K562 (cell line): ENCODE measurements around the gene HDAC9. TPM values are rescaled to one million over a fixed set of nuclear protein-coding genes. Genes with fewer than 3 reads are reported as not detected.

ENCODE experiments used
- ATAC-seq: fragments of 200-7000 bp; cut with Tn5 transposase; 3 replicates; pipeline ENCODE4 v1.9.1; 2020; ENCODE audit warnings: moderate library complexity
- BruUV-seq: library from RNA; stranded (reverse); fragments of 400-500 nt; replicated peaks from 2 replicates; lab custom pipeline; 2021; lab: Mats Ljungman, UMichigan
- CTCF ChIA-PET: fragments of 300-600 bp; formaldehyde crosslinking; extraction: SDS; loops from one replicate; lab custom pipeline; 2021; ENCODE audit warnings: low intra/inter-chr PET ratio; lab: Yijun Ruan, JAX
- POLR2A ChIA-PET: fragments of 300-600, 350-650 bp; sonication (Branson Sonifier 250); formaldehyde crosslinking; extraction: SDS; loops from one replicate; lab custom pipeline; 2021; ENCODE audit warnings: antibody characterized with exemption, inconsistent platforms; lab: Yijun Ruan, JAX
- DNase-seq, 4 experiments: peaks; one replicate each; pipeline versions ENCODE4 v3.0.0 to v3.0.0-alpha.2; 2011 to 2018; ENCODE audit warnings: low spot score in 3 of 4, mixed read lengths in 3 of 4; ENCODE audit errors: extremely low read depth in 1 of 4
- FAIRE-seq: peaks from 2 replicates; lab custom pipeline; 2011; peaks lifted over from hg19 to GRCh38; lab: Jason Lieb, UNC
- H2AFZ ChIP-seq: 2 replicates; pipeline ENCODE4 v1.6.0; 2011; ENCODE audit warnings: low read depth, low read length, control low read depth, inconsistent platforms
- H3K27ac ChIP-seq: fragments of 200-600 bp; 3 replicates; pipeline ENCODE4 v1.8.0; 2011; ENCODE audit warnings: low read depth, mild to moderate bottlenecking, control low read depth, inconsistent platforms, low read length, moderate library complexity, mixed read lengths; ENCODE audit errors: extremely low read depth
- H3K27me3 ChIP-seq, 2 experiments: fragments of 300-600 bp in 1 of 2; 2 replicates in 1 of 2; 3 replicates in 1 of 2; pipeline versions ENCODE4 v1.6.0 to v1.8.0; 2011; ENCODE audit warnings: inconsistent platforms in 2 of 2, low read length in 2 of 2, mild to moderate bottlenecking in 1 of 2, mixed read lengths in 1 of 2, moderate library complexity in 1 of 2; ENCODE audit not compliant: control insufficient read depth in 2 of 2, insufficient read depth in 2 of 2
- H3K36me3 ChIP-seq: fragments of 300-600 bp; 3 replicates; pipeline ENCODE4 v1.8.0; 2011; ENCODE audit warnings: mild to moderate bottlenecking, low read length, inconsistent platforms; ENCODE audit not compliant: control insufficient read depth, insufficient read depth
- H3K4me1 ChIP-seq, 2 experiments: fragments of 200-600 bp in 1 of 2; replicated peaks in 1 of 2; 2 replicates in 1 of 2; 3 replicates in 1 of 2; pipeline versions ENCODE4 v1.5.1 to v1.8.0; 2011; ENCODE audit warnings: inconsistent platforms in 2 of 2, low read length in 2 of 2, mild to moderate bottlenecking in 1 of 2, mixed read lengths in 1 of 2, moderate library complexity in 1 of 2; ENCODE audit not compliant: control insufficient read depth in 2 of 2, insufficient read depth in 2 of 2
- H3K4me2 ChIP-seq: 2 replicates; pipeline ENCODE4 v1.6.1; 2011; ENCODE audit warnings: low read length, control low read depth, inconsistent platforms, mixed read lengths; ENCODE audit not compliant: insufficient read depth
- H3K4me3 ChIP-seq: fragments of 200-600 bp; sonication (generic), shearing (Covaris generic); 2 replicates; pipeline ENCODE4 v1.5.1; 2016; ENCODE audit warnings: control low read depth, inconsistent platforms
- H3K79me2 ChIP-seq: fragments of 200-600 bp; 3 replicates; pipeline ENCODE4 v1.8.0; 2011; ENCODE audit warnings: low read length, inconsistent platforms; ENCODE audit not compliant: control insufficient read depth, insufficient read depth
- H3K9ac ChIP-seq, 2 experiments: 2 replicates each; pipeline versions ENCODE4 v1.6.0 to v1.6.1; 2011; ENCODE audit warnings: low read depth in 2 of 2, low read length in 2 of 2, control low read depth in 1 of 2, inconsistent platforms in 1 of 2, mild to moderate bottlenecking in 1 of 2, mixed read lengths in 1 of 2; ENCODE audit not compliant: insufficient read depth in 1 of 2
- H3K9me1 ChIP-seq: one replicate; pipeline ENCODE4 v1.6.0; 2011; ENCODE audit warnings: inconsistent platforms, mild to moderate bottlenecking, low read length, moderate library complexity; ENCODE audit not compliant: control insufficient read depth, insufficient read depth
- H3K9me3 ChIP-seq: replicated peaks from 2 replicates; pipeline ENCODE4 v1.5.1; 2011; ENCODE audit warnings: low read depth, low read length, inconsistent platforms; ENCODE audit not compliant: control insufficient read depth, insufficient read depth
- H4K20me1 ChIP-seq: replicated peaks from 2 replicates; pipeline ENCODE4 v1.6.1; 2011; ENCODE audit warnings: low read length, inconsistent platforms, mixed read lengths; ENCODE audit not compliant: control insufficient read depth, insufficient read depth
- C11orf30 ChIP-seq: fragments of 450-650 bp; IDR thresholded peaks from 2 replicates; pipeline ENCODE4 v1.6.1; 2016; ENCODE audit warnings: low read depth, mild to moderate bottlenecking
- DPF2 ChIP-seq: fragments of 450-650 bp; IDR thresholded peaks from 2 replicates; pipeline ENCODE4 v1.6.1; 2016
- HDAC3 ChIP-seq: fragments of 450-650 bp; IDR thresholded peaks from 2 replicates; pipeline ENCODE4 v1.6.1; 2018; ENCODE audit warnings: borderline replicate concordance, mild to moderate bottlenecking, moderate library complexity; ENCODE audit not compliant: partially characterized antibody
- HDAC6 ChIP-seq: IDR thresholded peaks from 2 replicates; pipeline ENCODE4 v1.6.1; 2012; ENCODE audit warnings: low read depth, mild to moderate bottlenecking, control low read depth, inconsistent platforms, low read length, moderate library complexity
- HDAC8 ChIP-seq: fragments of 450-650 bp; IDR thresholded peaks from 2 replicates; pipeline ENCODE4 v1.6.1; 2016; ENCODE audit warnings: mild to moderate bottlenecking, missing genetic modification characterization, moderate library complexity, missing compliant biosample characterization
- HMGXB4 ChIP-seq: sonication (generic); formaldehyde crosslinking; IDR thresholded peaks from 2 replicates; pipeline ENCODE4 v1.8.1; 2023; ENCODE audit warnings: mild to moderate bottlenecking, missing genetic modification reagents
- IFI16 ChIP-seq: fragments of 250-450 bp; sonication (Bioruptor Pico); IDR thresholded peaks from 2 replicates; pipeline ENCODE4 v2.1.2; 2022; ENCODE audit warnings: mild to moderate bottlenecking, inconsistent platforms
- KAT8 ChIP-seq: fragments of 450-650 bp; IDR thresholded peaks from 2 replicates; pipeline ENCODE4 v1.6.1; 2016; ENCODE audit warnings: low read depth, mild to moderate bottlenecking
- KLF16 ChIP-seq: IDR thresholded peaks from 2 replicates; pipeline ENCODE4 v1.6.1; 2016; ENCODE audit warnings: antibody characterized with exemption
- MLX ChIP-seq, 2 experiments: fragments of 450-650 bp in 1 of 2; sonication (generic) in 1 of 2; formaldehyde crosslinking; conservative IDR thresholded peaks; 2 replicates each; pipeline versions ENCODE4 v1.4.0 to v1.8.1; 2020 to 2022; ENCODE audit warnings: mild to moderate bottlenecking in 1 of 2, missing genetic modification reagents in 1 of 2
- NR3C1 ChIP-seq: sonication (generic); formaldehyde crosslinking; IDR thresholded peaks from 2 replicates; pipeline ENCODE4 v1.8.1; 2022; ENCODE audit warnings: missing genetic modification reagents
- SLC30A9 ChIP-seq: fragments of 250-450 bp; sonication (Bioruptor Pico); IDR thresholded peaks from 2 replicates; pipeline ENCODE4 v1.8.0; 2022; ENCODE audit warnings: mild to moderate bottlenecking, moderate library complexity
- SMAD3 ChIP-seq: fragments of 450-650 bp; formaldehyde crosslinking; conservative IDR thresholded peaks from 2 replicates; pipeline ENCODE4 v1.4.0; 2020; ENCODE audit warnings: mild to moderate bottlenecking
- SPI1 ChIP-seq: IDR thresholded peaks from 2 replicates; pipeline ENCODE4 v1.6.1; 2011; ENCODE audit warnings: low read depth, low read length, control low read depth, borderline replicate concordance
- U2AF1 ChIP-seq: fragments of 200-400 bp; formaldehyde crosslinking; optimal IDR thresholded peaks from 2 replicates; pipeline ENCODE3; 2017; ENCODE audit warnings: mild to moderate bottlenecking, low read depth, low read length, moderate library complexity
- WGBS: fragments of 100-300 bp; shearing (Covaris generic); methylation state at CpG from one replicate; pipeline ENCODE4 v1.1.6; 2016; ENCODE audit warnings: low coverage, mixed read lengths; ENCODE audit not compliant: insufficient coverage; ENCODE audit errors: missing lambda C conversion rate; 5-methylcytosine and 5-hydroxymethylcytosine counted together
- in situ Hi-C: fragments of 300-500 bp; cut with MboI; formaldehyde crosslinking; loops from 4 replicates; pipeline ENCODE4 v1.15.0; 2018; ENCODE audit warnings: inconsistent platforms, mixed read lengths
- intact Hi-C: fragments of 100-400 bp; cut with micrococcal nuclease; formaldehyde crosslinking; loops from 2 replicates; pipeline ENCODE4 v1.14.2; 2022
- polyA plus RNA-seq, 8 experiments: library from polyadenylated mRNA; depleted of rRNA in 4 of 8; stranded (reverse) in 5 of 8; unstranded in 3 of 8; fragments of >200 nt; fragmentation: Nextera tagmentation in 2 of 8; fragmentation: Illumina TruSeq in 1 of 8; extraction: Ambion mirVana in 2 of 8; extraction: Trizol in 1 of 8; gene quantifications; 2 replicates each; pipeline versions ENCODE4 v1.2.1 to v1.2.3, GENCODE V29; 2011 to 2014; ENCODE audit warnings: inconsistent platforms in 1 of 8, missing spikeins in 1 of 8
- total RNA-seq, 7 experiments: library from RNA; depleted of rRNA in 6 of 7; stranded (reverse); fragments of >200 nt in 6 of 7; fragmentation: Illumina TruSeq in 2 of 7; extraction: Trizol in 2 of 7; gene quantifications; 2 replicates each; pipeline versions ENCODE4 v1.2.1 to v1.2.3, GENCODE V29; 2011 to 2021; ENCODE audit warnings: low replicate concordance in 1 of 7
- TF ChIP-seq, protein P1 (sequence below): fragments of 450-650 bp; formaldehyde crosslinking; IDR thresholded peaks from 2 replicates; pipeline ENCODE4 v1.4.0; 2020; ENCODE audit warnings: mild to moderate bottlenecking

HDAC9 gene
- total and polyA plus RNA-seq, 9 of the 15 experiments (the other 6 are each of a cell fraction or from before 2014, with no cell fraction given): 0.08 to 0.91 (median 0.33) TPM

DNA sequence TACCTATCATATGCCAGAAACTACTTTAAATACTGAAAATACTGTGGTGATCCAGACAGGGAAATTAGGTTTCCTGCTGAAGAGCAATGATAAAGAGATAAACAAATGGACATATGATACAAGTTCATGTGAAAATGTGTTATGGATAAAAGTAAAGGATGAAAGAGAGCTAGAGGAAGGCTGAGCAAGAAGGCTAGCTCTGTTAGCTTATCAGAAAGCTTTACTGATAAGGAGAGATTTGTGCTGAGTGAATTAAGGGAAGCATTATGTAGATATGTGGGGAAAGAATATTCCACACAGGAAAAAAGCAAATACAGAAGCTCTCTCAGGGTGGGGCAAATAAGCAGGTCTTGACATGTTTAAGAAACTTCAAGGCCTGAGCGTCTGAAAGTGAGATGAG, 308.4 kb downstream of the HDAC9 start:
- intact Hi-C loops (no loop called here), in situ Hi-C loops (no loop called here)
- POLR2A ChIA-PET: no interaction called here

GRCh38 chr7:18806177-18806576, 310.6 kb downstream of the HDAC9 start:
- H2AFZ ChIP-seq: no peak overlapping the region
- no peaks in the 10 kb centered on the region for H3K36me3 ChIP-seq
- H3K4me2 ChIP-seq: no peak overlapping the region
- intact Hi-C loops: no loop called here
- no peak overlapping the region for H3K4me3 ChIP-seq
- no TSS peak for BruUV-seq
- no peaks in the 10 kb centered on the region for H3K4me1 ChIP-seq
- H3K79me2 ChIP-seq: no peaks in the 10 kb centered on the region
- no peaks in the 10 kb centered on the region for H4K20me1 ChIP-seq
- ATAC-seq: no peak
- WGBS: 0% methylated on average over 2 of the region's 2 CpGs
- in situ Hi-C loops: no loop called here
- POLR2A ChIA-PET: no interaction called here
- H3K9me1 ChIP-seq: no peaks in the 10 kb centered on the region
- no peak overlapping the region for H3K9ac ChIP-seq
- no peak overlapping the region for H3K27ac ChIP-seq
- CTCF ChIA-PET: no interaction called here
- no peaks in the 10 kb centered on the region for H3K27me3 ChIP-seq
- no peak for FAIRE-seq
- DNase-seq: no peak
- H3K9me3 ChIP-seq: 0 out of 2 replicates have a peak, but pooled peaks cover 2% of the 10 kb centered on the region
- TF ChIP-seq SLC30A9 (no peak), HMGXB4 (CRISPR knock-in tag) (no peak), HDAC3 (no peak), KAT8 (no peak), KLF16 (no peak), NR3C1 (no peak), U2AF1 (no peak), SPI1 (no peak)
- TF ChIP-seq, protein P1, sequence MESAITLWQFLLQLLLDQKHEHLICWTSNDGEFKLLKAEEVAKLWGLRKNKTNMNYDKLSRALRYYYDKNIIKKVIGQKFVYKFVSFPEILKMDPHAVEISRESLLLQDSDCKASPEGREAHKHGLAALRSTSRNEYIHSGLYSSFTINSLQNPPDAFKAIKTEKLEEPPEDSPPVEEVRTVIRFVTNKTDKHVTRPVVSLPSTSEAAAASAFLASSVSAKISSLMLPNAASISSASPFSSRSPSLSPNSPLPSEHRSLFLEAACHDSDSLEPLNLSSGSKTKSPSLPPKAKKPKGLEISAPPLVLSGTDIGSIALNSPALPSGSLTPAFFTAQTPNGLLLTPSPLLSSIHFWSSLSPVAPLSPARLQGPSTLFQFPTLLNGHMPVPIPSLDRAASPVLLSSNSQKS (CRISPR knock-in tag): no peak

More for the DNA sequence above, 308.4 kb downstream of the HDAC9 start:
- Histone ChIP-seq H2AFZ (no peak overlapping the region), H3K4me2 (no peak overlapping the region), H3K4me1 (no peaks in the 10 kb centered on the region), H3K79me2 (no peaks in the 10 kb centered on the region), H3K4me3 (no peak overlapping the region), H3K9me3 (0 out of 2 replicates have a peak, but pooled peaks cover 2% of the 10 kb centered on the region), H4K20me1 (no peaks in the 10 kb centered on the region), H3K36me3 (no peaks in the 10 kb centered on the region), H3K27ac (no peak overlapping the region), H3K27me3 (no peaks in the 10 kb centered on the region), H3K9ac (no peak overlapping the region), H3K9me1 (no peaks in the 10 kb centered on the region)
- no peak for TF ChIP-seq DPF2
- no peak for TF ChIP-seq C11orf30
- no peak for TF ChIP-seq SLC30A9
- no peak for TF ChIP-seq SMAD3
- no peak for TF ChIP-seq HDAC6
- TF ChIP-seq HDAC8 (tag): no peak
- no peak for TF ChIP-seq MLX (CRISPR knock-in tag; conservative IDR thresholded peaks at IDR 0.05)
- no peak for TF ChIP-seq IFI16 (CRISPR knock-in tag)
- no peak for FAIRE-seq
- 0% methylated on average over 1 of the region's 1 CpG for WGBS
- CTCF ChIA-PET: no interaction called here
- no TSS peak for BruUV-seq
- ATAC-seq: no peak
- no peak for DNase-seq
